Parathyroid adenoma (tissue), 2 donors: ENCODE data around the gene ZNF627.
"Not testable (repeated sequence)": the region's sequence is repeated elsewhere in the genome, so short reads cannot be mapped to it uniquely, and the experiment has no call there.

Source experiments
- H2AFZ ChIP-seq: fragments of 300-600 bp; sonication (generic); one replicate; pipeline ENCODE4 v1.7.0; 2017; ENCODE audit warnings: antibody characterized with exemption, mild to moderate bottlenecking
- H3K27ac ChIP-seq: fragments of 300-600 bp; sonication (generic); one replicate; pipeline ENCODE4 v1.7.0; 2017
- H3K27me3 ChIP-seq: fragments of 300-600 bp; sonication (generic); one replicate; pipeline ENCODE4 v1.7.0; 2017; ENCODE audit warnings: low read length; ENCODE audit not compliant: control insufficient read depth, insufficient read depth
- H3K36me3 ChIP-seq: fragments of 300-600 bp; sonication (generic); one replicate; pipeline ENCODE4 v1.7.0; 2017; ENCODE audit warnings: low read length; ENCODE audit not compliant: control insufficient read depth, insufficient read depth
- H3K4me1 ChIP-seq: fragments of 300-600 bp; sonication (generic); one replicate; pipeline ENCODE4 v1.7.0; 2017; ENCODE audit warnings: control low read depth
- H3K4me2 ChIP-seq: fragments of 300-600 bp; sonication (generic); one replicate; pipeline ENCODE4 v1.7.0; 2017; ENCODE audit warnings: low read length
- H3K4me3 ChIP-seq: fragments of 300-600 bp; sonication (generic); one replicate; pipeline ENCODE4 v1.7.0; 2017; ENCODE audit warnings: low read depth, low read length
- H3K79me2 ChIP-seq: fragments of 300-600 bp; sonication (generic); one replicate; pipeline ENCODE4 v1.7.0; 2017; ENCODE audit warnings: control low read depth
- H3K9ac ChIP-seq: fragments of 300-600 bp; sonication (generic); one replicate; pipeline ENCODE4 v1.7.0; 2017; ENCODE audit warnings: mild to moderate bottlenecking
- H3K9me3 ChIP-seq: fragments of 300-600 bp; sonication (generic); one replicate; pipeline ENCODE4 v1.7.0; 2017; ENCODE audit warnings: low read length; ENCODE audit not compliant: control insufficient read depth
- TF ChIP-seq, protein P1 (sequence below): fragments of 300-600 bp; sonication (generic); IDR thresholded peaks from one replicate; pipeline ENCODE4 v1.7.0; 2017; ENCODE audit warnings: antibody characterized with exemption, mild to moderate bottlenecking
- donor health status: primary hyperparathyroidism.

Gene ZNF627

DNA sequence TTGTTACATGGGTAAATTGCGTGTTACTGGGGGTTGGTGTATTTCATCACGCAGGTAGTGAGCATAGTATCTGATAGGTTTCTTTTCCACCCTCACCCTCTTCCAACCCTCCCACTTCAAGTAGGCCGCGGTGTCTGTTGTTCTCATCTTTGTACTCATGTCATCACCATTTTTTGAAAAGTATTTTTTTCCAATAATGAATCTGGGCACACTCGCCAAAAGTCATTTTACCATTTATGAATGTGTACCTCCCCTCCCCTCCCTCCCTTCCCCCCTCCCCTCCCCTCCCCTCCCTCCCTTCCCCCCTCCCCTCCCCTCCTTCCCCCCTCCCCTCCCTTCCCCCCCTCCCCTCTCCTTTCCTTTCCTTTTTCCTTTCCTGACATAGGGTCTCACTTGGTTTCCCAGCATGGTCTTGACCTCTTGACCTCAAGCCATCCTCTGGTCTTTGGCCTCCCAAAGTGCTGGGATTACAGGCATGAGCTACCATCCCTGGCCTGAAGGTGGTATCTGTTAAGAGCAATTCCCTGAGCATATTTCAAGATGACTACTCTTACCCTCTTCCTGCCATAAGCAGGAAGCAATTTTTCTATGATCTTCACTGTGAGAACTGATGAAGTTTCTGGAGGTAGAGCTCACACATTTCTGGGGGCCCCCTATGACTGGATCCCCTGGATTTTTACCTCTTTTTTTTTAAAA is 15.7 kb downstream of the ZNF627 start:
- Histone ChIP-seq H3K4me1 (no peaks in the 10 kb centered on the region), H3K36me3 (no peaks in the 10 kb centered on the region), H3K9ac (no peak overlapping the region), H3K27ac (no peak overlapping the region), H3K4me2 (no peak overlapping the region), H3K9me3 (peaks cover 3% of the 10 kb centered on the region), H3K79me2 (peaks cover 16% of the 10 kb centered on the region), H3K27me3 (no peaks in the 10 kb centered on the region), H2AFZ (no peak overlapping the region), H3K4me3 (no peak overlapping the region)
- TF ChIP-seq, protein P1, sequence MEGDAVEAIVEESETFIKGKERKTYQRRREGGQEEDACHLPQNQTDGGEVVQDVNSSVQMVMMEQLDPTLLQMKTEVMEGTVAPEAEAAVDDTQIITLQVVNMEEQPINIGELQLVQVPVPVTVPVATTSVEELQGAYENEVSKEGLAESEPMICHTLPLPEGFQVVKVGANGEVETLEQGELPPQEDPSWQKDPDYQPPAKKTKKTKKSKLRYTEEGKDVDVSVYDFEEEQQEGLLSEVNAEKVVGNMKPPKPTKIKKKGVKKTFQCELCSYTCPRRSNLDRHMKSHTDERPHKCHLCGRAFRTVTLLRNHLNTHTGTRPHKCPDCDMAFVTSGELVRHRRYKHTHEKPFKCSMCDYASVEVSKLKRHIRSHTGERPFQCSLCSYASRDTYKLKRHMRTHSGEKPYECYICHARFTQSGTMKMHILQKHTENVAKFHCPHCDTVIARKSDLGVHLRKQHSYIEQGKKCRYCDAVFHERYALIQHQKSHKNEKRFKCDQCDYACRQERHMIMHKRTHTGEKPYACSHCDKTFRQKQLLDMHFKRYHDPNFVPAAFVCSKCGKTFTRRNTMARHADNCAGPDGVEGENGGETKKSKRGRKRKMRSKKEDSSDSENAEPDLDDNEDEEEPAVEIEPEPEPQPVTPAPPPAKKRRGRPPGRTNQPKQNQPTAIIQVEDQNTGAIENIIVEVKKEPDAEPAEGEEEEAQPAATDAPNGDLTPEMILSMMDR: no peak

DNA sequence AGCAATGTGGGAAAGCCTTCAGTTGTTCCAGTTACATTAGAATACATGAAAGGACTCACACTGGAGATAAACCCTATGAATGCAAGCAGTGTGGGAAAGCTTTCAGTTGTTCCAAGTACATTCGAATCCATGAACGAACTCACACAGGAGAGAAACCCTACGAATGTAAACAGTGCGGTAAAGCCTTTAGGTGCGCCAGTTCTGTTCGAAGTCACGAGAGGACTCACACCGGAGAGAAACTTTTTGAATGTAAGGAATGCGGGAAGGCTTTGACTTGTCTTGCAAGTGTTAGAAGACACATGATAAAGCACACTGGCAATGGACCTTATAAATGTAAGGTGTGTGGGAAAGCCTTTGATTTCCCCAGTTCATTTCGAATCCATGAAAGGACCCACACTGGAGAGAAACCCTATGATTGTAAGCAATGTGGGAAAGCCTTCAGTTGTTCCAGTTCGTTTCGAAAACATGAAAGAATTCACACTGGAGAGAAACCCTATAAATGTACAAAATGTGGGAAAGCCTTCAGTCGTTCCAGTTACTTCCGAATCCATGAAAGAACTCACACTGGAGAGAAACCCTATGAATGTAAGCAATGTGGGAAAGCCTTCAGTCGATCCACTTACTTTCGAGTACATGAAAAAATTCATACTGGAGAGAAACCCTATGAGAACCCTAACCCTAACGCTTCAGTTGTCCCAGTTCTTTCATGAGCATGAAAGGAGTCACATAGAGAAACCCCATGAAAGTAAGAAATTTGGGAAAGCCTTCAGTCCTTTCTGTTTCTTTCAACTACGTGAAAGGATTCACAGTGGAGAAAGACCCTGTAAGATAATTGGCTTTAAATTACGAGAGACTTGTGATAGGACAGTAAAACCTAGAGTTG is 20.1 kb downstream of the ZNF627 start:
- Histone ChIP-seq H3K9ac (no peak overlapping the region), H3K4me2 (no peak overlapping the region), H3K79me2 (peaks cover 6% of the 10 kb centered on the region), H3K27me3 (no peaks in the 10 kb centered on the region), H3K4me3 (no peak overlapping the region), H3K27ac (no peak overlapping the region), H3K36me3 (no peaks in the 10 kb centered on the region), H3K9me3 (peaks cover 3% of the 10 kb centered on the region), H3K4me1 (no peaks in the 10 kb centered on the region), H2AFZ (no peak overlapping the region)
- TF ChIP-seq, protein P1: no peak

DNA sequence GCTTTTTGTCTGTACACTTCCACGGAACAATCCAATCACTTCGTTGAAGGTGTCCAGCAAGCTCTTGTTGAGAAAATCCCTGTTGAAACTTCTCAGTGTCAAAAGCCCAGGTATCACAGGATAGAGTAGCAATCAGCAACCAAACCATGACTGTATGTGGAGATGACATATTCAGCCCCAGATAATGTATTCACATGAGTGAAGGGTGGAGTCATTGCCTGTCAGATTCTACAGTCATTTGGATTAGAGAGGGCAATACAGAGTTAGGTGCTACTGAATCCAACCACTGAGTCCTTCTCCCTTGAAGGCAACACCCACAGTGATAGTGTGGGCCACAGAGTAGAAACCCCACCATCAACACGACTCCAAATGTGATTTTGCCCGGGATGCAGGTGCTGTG is 23.3 kb downstream of the ZNF627 start:
- no peak overlapping the region for H3K9ac ChIP-seq
- H3K27ac ChIP-seq: no peak overlapping the region
- no peak overlapping the region for H3K4me2 ChIP-seq
- H3K36me3 ChIP-seq: no peaks in the 10 kb centered on the region
- peaks cover 4% of the 10 kb centered on the region for H3K79me2 ChIP-seq
- H2AFZ ChIP-seq: no peak overlapping the region
- H3K27me3 ChIP-seq: no peaks in the 10 kb centered on the region
- H3K4me1 ChIP-seq: no peaks in the 10 kb centered on the region
- TF ChIP-seq, protein P1: no peak
- no peak overlapping the region for H3K4me3 ChIP-seq
- peaks cover 3% of the 10 kb centered on the region for H3K9me3 ChIP-seq

DNA sequence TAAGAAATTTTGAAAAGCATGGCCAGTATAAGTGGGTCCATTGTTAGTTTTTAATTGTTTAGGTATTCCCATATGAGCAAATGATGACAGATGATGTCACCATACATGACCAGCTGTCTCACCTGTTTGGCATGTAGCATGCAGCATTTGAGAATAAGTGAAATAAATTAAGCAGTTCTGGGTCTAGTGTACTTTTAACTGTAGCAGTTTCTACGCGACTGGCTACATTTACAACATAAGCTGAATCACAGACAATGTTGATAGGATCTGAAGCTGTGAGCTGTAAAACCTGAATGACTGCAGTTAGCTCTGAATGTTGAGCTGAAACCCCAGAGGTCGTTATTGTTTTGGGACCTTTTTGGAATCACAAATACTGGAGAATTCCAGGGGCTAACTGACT is 25.1 kb downstream of the ZNF627 start:
- not testable (repeated sequence) for H2AFZ ChIP-seq, H3K36me3 ChIP-seq, H3K27ac ChIP-seq, H3K9me3 ChIP-seq, H3K79me2 ChIP-seq, H3K4me1 ChIP-seq, H3K27me3 ChIP-seq, H3K4me2 ChIP-seq, H3K9ac ChIP-seq, H3K4me3 ChIP-seq

DNA sequence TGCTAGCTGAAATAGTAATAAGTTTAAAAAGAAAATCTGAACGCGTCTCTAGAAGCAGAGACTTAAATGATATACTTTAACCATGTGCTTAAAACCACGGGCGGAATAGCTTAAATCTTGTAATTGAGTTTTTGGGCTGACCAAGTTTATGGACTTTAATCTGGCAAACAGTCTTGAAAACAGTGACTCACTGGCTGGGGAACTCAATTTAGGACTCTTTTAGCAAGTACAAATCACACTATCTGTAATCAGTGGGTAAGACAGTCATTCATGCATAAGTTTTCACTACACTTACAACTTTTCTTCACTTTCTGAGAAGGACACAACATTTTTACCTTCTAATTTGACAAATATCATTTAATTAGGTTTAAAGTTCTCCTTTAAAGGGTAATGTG is 26.8 kb downstream of the ZNF627 start:
- Histone ChIP-seq H2AFZ (peak overlapping the region; percentile 10), H3K79me2 (no peaks in the 10 kb centered on the region), H3K27me3 (no peaks in the 10 kb centered on the region), H3K9me3 (no peaks in the 10 kb centered on the region), H3K4me3 (no peak overlapping the region), H3K27ac (no peak overlapping the region), H3K36me3 (no peaks in the 10 kb centered on the region), H3K4me1 (no peaks in the 10 kb centered on the region), H3K4me2 (peak overlapping the region; percentile 61), H3K9ac (no peak overlapping the region)
- TF ChIP-seq, protein P1: no peak
